Mesenchymal stem cell (in vitro differentiated cells and primary cell): Measurements from ENCODE around the gene AFTPH.

Source experiments
- DNase-seq: peaks from one replicate; pipeline ENCODE4 v3.0.0-alpha.2; 2013
- H2AFZ ChIP-seq: one replicate; pipeline ENCODE4 v1.6.1; 2013; ENCODE audit warnings: low read depth, mild to moderate bottlenecking, control low read depth, inconsistent platforms, low read length, moderate library complexity
- H2AK5ac ChIP-seq: 2 replicates; pipeline ENCODE4 v1.6.1; 2013; ENCODE audit warnings: low read length, moderate library complexity, mild to moderate bottlenecking, inconsistent platforms; ENCODE audit not compliant: severe bottlenecking
- H2BK120ac ChIP-seq: one replicate; pipeline ENCODE4 v1.6.1; 2013; ENCODE audit warnings: low read depth, mild to moderate bottlenecking, inconsistent platforms, low read length, moderate library complexity
- H2BK12ac ChIP-seq, 2 experiments: one replicate each; pipeline ENCODE4 v1.6.1; 2013; ENCODE audit warnings: inconsistent platforms in 2 of 2, low read length in 2 of 2, mild to moderate bottlenecking in 2 of 2, moderate library complexity in 2 of 2, control low read depth in 1 of 2
- H2BK15ac ChIP-seq: one replicate; pipeline ENCODE4 v1.6.1; 2013; ENCODE audit warnings: mild to moderate bottlenecking, low read depth, inconsistent platforms; ENCODE audit not compliant: poor library complexity, severe bottlenecking
- H2BK5ac ChIP-seq: 2 replicates; pipeline ENCODE4 v1.6.1; 2013; ENCODE audit warnings: low read depth, mild to moderate bottlenecking, low read length, control low read depth, inconsistent platforms; ENCODE audit not compliant: poor library complexity, severe bottlenecking
- H3K14ac ChIP-seq, 2 experiments: one replicate each; pipeline ENCODE4 v1.6.1; 2013; ENCODE audit warnings: inconsistent platforms in 2 of 2, low read length in 2 of 2, control low read depth in 1 of 2, mild to moderate bottlenecking in 1 of 2, moderate library complexity in 1 of 2
- H3K18ac ChIP-seq, 2 experiments: one replicate each; pipeline ENCODE4 v1.6.1; 2013; ENCODE audit warnings: inconsistent platforms in 2 of 2, low read length in 2 of 2, control low read depth in 1 of 2, low read depth in 1 of 2, mild to moderate bottlenecking in 1 of 2
- H3K23ac ChIP-seq, 2 experiments: one replicate each; pipeline ENCODE4 v1.6.1; 2013; ENCODE audit warnings: inconsistent platforms in 2 of 2, low read length in 2 of 2, mild to moderate bottlenecking in 2 of 2, moderate library complexity in 2 of 2, control low read depth in 1 of 2
- H3K27ac ChIP-seq: 2 replicates; pipeline ENCODE4 v1.5.1; 2013; ENCODE audit warnings: mild to moderate bottlenecking, moderate library complexity, low read length, control low read depth, inconsistent platforms; ENCODE audit not compliant: poor library complexity, severe bottlenecking
- H3K27me3 ChIP-seq, 2 experiments: 2 replicates each; pipeline versions ENCODE4 v1.6.1 to v1.7.0; 2013; ENCODE audit warnings: low read length in 2 of 2, mild to moderate bottlenecking in 2 of 2, moderate library complexity in 2 of 2, control low read depth in 1 of 2, inconsistent platforms in 1 of 2; ENCODE audit not compliant: control insufficient read depth in 1 of 2, insufficient read depth in 1 of 2
- H3K36me3 ChIP-seq, 2 experiments: 2 replicates each; pipeline versions ENCODE4 v1.6.1 to v1.7.0; 2013; ENCODE audit warnings: low read length in 2 of 2, control low read depth in 1 of 2, inconsistent platforms in 1 of 2, low read depth in 1 of 2, mild to moderate bottlenecking in 1 of 2; ENCODE audit not compliant: insufficient read depth in 2 of 2, control insufficient read depth in 1 of 2
- H3K4ac ChIP-seq, 2 experiments: one replicate each; pipeline ENCODE4 v1.6.1; 2013; ENCODE audit warnings: inconsistent platforms in 2 of 2, low read length in 2 of 2, mild to moderate bottlenecking in 2 of 2, moderate library complexity in 2 of 2, control low read depth in 1 of 2, low read depth in 1 of 2
- H3K4me1 ChIP-seq: 2 replicates; pipeline ENCODE4 v1.6.1; 2013; ENCODE audit warnings: low read depth, low read length, control low read depth; ENCODE audit not compliant: control insufficient read depth, insufficient read depth
- H3K4me2 ChIP-seq: 2 replicates; pipeline ENCODE4 v1.6.1; 2013; ENCODE audit warnings: low read length, mild to moderate bottlenecking, inconsistent platforms; ENCODE audit not compliant: poor library complexity, severe bottlenecking
- H3K4me3 ChIP-seq, 2 experiments: 2 replicates each; pipeline versions ENCODE4 v1.5.1 to v1.7.0; 2013; ENCODE audit warnings: low read length in 2 of 2, mild to moderate bottlenecking in 2 of 2, control low read depth in 1 of 2, low read depth in 1 of 2; ENCODE audit not compliant: insufficient read depth in 1 of 2
- H3K79me1 ChIP-seq: replicated peaks from 2 replicates; pipeline ENCODE4 v1.6.1; 2013; ENCODE audit warnings: mild to moderate bottlenecking, control low read depth, low read length, inconsistent platforms; ENCODE audit not compliant: poor library complexity, severe bottlenecking
- H3K9ac ChIP-seq: 2 replicates; pipeline ENCODE4 v1.7.0; 2013; ENCODE audit warnings: mild to moderate bottlenecking, low read length, moderate library complexity
- H3K9me3 ChIP-seq: 2 replicates; pipeline ENCODE4 v1.7.0; 2013; ENCODE audit warnings: mild to moderate bottlenecking, low read length; ENCODE audit not compliant: control insufficient read depth
- H4K8ac ChIP-seq: one replicate; pipeline ENCODE4 v1.6.1; 2013; ENCODE audit warnings: inconsistent platforms, mild to moderate bottlenecking, low read length, moderate library complexity
- H4K91ac ChIP-seq: one replicate; pipeline ENCODE4 v1.6.1; 2013; ENCODE audit warnings: mild to moderate bottlenecking, low read length, inconsistent platforms
- WGBS: methylation state at CpG from one replicate; pipeline ENCODE4 v1.1.7; 2013; ENCODE audit warnings: mixed read lengths; 5-methylcytosine and 5-hydroxymethylcytosine counted together

AFTPH gene

DNA sequence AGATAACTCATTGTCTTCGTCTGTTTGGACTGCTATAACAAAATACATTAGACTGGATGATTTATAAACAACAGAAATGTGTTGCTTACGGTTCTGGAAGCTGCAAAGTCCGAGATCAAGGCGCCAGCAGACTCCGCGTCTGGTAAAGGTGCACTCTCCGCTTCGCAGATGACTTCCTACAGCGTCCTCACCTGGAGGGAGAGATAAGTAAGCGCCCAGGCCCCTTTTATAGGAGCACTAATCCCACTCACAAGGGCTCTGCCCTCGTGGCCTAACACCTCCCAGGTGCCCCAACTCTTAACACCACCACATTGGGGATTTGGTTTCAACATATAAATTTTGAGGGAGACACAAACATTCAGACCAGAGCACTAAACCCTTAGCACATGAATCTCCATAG, 78.3 kb downstream of the AFTPH start:
- Histone ChIP-seq H3K4me3 (no peak overlapping the region), H3K18ac (no peak overlapping the region), H2BK15ac (no peak overlapping the region), H3K23ac (no peak overlapping the region), H3K4me2 (no peak overlapping the region), H4K91ac (no peak overlapping the region), H2BK120ac (no peak overlapping the region), H3K36me3 (no peaks in the 10 kb centered on the region), H4K8ac (no peak overlapping the region), H3K4me1 (peaks cover 3% of the 10 kb centered on the region), H3K27ac (no peak overlapping the region), H3K9ac (no peak overlapping the region), H3K4ac (no peak overlapping the region), H3K79me1 (no peaks in the 10 kb centered on the region), H2AK5ac (no peak overlapping the region), H2BK12ac (no peak overlapping the region), H3K27me3 (no peaks in the 10 kb centered on the region), H3K14ac (no peak overlapping the region), H2AFZ (no peak overlapping the region), H2BK5ac (no peak overlapping the region), H3K9me3 (peaks cover 5% of the 10 kb centered on the region)
- no peak for DNase-seq
- 83% methylated on average over 10 of the region's 11 CpGs for WGBS

DNA sequence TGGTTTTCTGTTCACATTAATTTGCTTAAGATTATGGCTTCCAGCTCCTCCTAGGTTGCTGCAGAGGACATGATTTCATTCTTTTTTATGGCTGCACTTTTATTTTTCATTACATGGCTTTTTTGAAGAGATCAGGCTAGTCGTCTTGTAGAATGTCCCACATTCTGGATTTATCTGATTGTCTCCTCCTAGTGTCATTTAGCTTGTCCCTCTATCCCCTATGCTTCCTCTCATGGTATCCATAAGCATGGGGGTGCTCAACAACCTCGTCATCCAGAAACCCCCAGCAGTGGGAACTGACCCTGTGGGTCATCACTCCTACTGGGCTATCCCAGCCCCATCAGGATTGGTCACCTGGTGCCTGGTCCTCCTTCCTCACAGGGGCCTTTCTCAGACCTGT, 80.0 kb downstream of the AFTPH start:
- peaks cover 5% of the 10 kb centered on the region for H3K9me3 ChIP-seq
- peaks cover 6% of the 10 kb centered on the region for H3K4me1 ChIP-seq
- no peak overlapping the region for H4K8ac ChIP-seq
- no peak overlapping the region for H3K4me3 ChIP-seq
- H2BK5ac ChIP-seq, result no peak overlapping the region
- no peak overlapping the region for H2BK12ac ChIP-seq
- no peak overlapping the region for H2AK5ac ChIP-seq
- no peak overlapping the region for H3K23ac ChIP-seq
- no peaks in the 10 kb centered on the region for H3K27me3 ChIP-seq
- H2BK120ac ChIP-seq, result no peak overlapping the region
- H4K91ac ChIP-seq, result no peak overlapping the region
- no peaks in the 10 kb centered on the region for H3K36me3 ChIP-seq
- H3K4me2 ChIP-seq, result no peak overlapping the region
- no peak for DNase-seq
- no peak overlapping the region for H3K27ac ChIP-seq
- no peaks in the 10 kb centered on the region for H3K79me1 ChIP-seq
- 66% methylated on average over 2 of the region's 2 CpGs for WGBS
- no peak overlapping the region for H2AFZ ChIP-seq
- no peak overlapping the region for H3K9ac ChIP-seq
- H2BK15ac ChIP-seq, result no peak overlapping the region
- H3K14ac ChIP-seq, result no peak overlapping the region
- H3K4ac ChIP-seq, result no peak overlapping the region
- no peak overlapping the region for H3K18ac ChIP-seq

DNA sequence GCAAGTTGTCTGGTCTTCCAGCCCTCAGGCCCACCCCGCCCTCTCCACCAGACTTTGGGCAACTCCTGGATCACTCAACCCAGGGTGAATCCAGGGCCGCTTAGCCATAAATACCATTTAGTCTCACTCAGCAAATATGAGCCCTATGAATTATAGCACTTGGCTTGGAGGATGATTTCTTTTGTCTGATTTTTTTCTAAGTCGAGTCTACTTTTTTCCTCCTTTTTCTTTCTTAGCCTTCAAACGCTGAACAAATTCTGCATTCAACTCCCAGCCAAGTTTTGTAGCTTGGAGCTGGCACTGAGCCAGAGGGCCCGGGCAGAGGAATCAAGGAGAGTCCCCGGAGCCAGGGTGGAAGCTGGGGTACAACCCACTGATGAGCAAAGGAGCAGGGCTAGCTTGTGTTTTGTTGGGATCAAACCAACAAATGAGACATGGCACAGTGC, 80.9 kb downstream of the AFTPH start:
- no peak overlapping the region for H3K4ac ChIP-seq
- H2BK120ac ChIP-seq, result peak overlapping the region; percentile 57
- no peaks in the 10 kb centered on the region for H3K79me1 ChIP-seq
- DNase-seq, result no peak
- H3K27ac ChIP-seq, result no peak overlapping the region
- WGBS, result 97% methylated on average over 4 of the region's 6 CpGs
- H3K14ac ChIP-seq, result no peak overlapping the region
- H2AFZ ChIP-seq, result no peak overlapping the region
- no peak overlapping the region for H2AK5ac ChIP-seq
- H4K91ac ChIP-seq, result no peak overlapping the region
- H3K23ac ChIP-seq, result no peak overlapping the region
- no peak overlapping the region for H3K4me2 ChIP-seq
- peaks cover 5% of the 10 kb centered on the region for H3K9me3 ChIP-seq
- no peak overlapping the region for H4K8ac ChIP-seq
- H2BK12ac ChIP-seq, result no peak overlapping the region
- no peak overlapping the region for H3K18ac ChIP-seq
- H3K4me3 ChIP-seq, result no peak overlapping the region
- H2BK15ac ChIP-seq, result no peak overlapping the region
- no peaks in the 10 kb centered on the region for H3K36me3 ChIP-seq
- H3K4me1 ChIP-seq, result peaks cover 9% of the 10 kb centered on the region
- no peak overlapping the region for H3K9ac ChIP-seq
- no peaks in the 10 kb centered on the region for H3K27me3 ChIP-seq
- no peak overlapping the region for H2BK5ac ChIP-seq

DNA sequence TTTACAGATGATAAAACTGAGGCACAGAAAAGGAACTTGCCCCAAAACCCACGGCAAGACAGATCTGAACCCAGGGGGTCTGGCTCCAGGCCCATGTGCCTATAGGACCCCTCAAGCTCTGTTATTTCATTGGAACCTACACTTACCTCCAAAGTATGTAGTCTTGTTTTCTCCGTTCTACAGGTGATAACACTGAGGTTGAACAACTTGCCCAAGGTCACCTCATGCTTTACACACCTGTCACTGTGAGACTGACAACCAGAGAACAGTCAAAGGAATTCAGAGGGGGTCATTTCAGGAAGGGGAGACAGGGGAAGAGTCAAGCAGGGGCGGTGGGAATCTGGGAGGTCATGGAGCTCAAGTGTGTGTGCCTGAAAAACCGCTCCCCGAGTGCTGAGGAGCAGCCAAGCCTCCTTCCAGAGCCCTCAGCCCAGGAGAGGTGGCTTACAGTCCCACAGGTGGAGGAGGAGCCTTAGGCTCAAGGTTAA, 81.9 kb downstream of the AFTPH start:
- Histone ChIP-seq H3K4me1 (peaks cover 9% of the 10 kb centered on the region), H3K9ac (no peak overlapping the region), H4K91ac (no peak overlapping the region), H3K9me3 (peaks cover 5% of the 10 kb centered on the region), H3K14ac (no peak overlapping the region), H3K27me3 (no peaks in the 10 kb centered on the region), H2AK5ac (no peak overlapping the region), H2BK120ac (no peak overlapping the region), H4K8ac (no peak overlapping the region), H2AFZ (no peak overlapping the region), H2BK5ac (no peak overlapping the region), H2BK12ac (no peak overlapping the region), H3K79me1 (no peaks in the 10 kb centered on the region), H3K27ac (no peak overlapping the region), H3K4me2 (no peak overlapping the region), H2BK15ac (no peak overlapping the region), H3K4me3 (no peak overlapping the region), H3K36me3 (no peaks in the 10 kb centered on the region), H3K23ac (no peak overlapping the region), H3K18ac (no peak overlapping the region), H3K4ac (no peak overlapping the region)
- DNase-seq, result no peak
- 95% methylated on average over 5 of the region's 5 CpGs for WGBS
